ENCODE measurements around the gene CLPSL1.

GRCh38 chr6:35745509-35745908 is 35.3 kb upstream of the CLPSL1 start:
- TF ChIP-seq POLR2A (IDR thresholded peaks at IDR 0.05) (no peak), CTCF (IDR thresholded peaks at IDR 0.05) (no peak), POLR2AphosphoS5 (IDR thresholded peaks at IDR 0.05) (no peak)

All from sigmoid colon (tissue), 4 donors.